HCT116 (cell line): ENCODE measurements around the gene LGMN. TPM values are rescaled to one million over a fixed set of nuclear protein-coding genes. Genes with fewer than 3 reads are reported as not detected.

ENCODE experiments used
- ATAC-seq: fragments of 200-7000 bp; cut with Tn5 transposase; 2 replicates; pipeline ENCODE4 v1.9.1; 2020; ENCODE audit warnings: mild to moderate bottlenecking, moderate library complexity
- BruUV-seq: library from RNA; stranded (reverse); fragments of 400-500 nt; replicated peaks from 2 replicates; lab custom pipeline; 2021; lab: Mats Ljungman, UMichigan
- CTCF ChIA-PET: fragments of 300-600 bp; sonication (Branson Sonifier 250); formaldehyde crosslinking; loops from one replicate; lab custom pipeline; 2021; ENCODE audit warnings: antibody characterized with exemption; lab: Charles Lee
- POLR2A ChIA-PET: fragments of 300-600, 350-600 bp; sonication (Branson Sonifier 250); formaldehyde crosslinking; loops from one replicate; lab custom pipeline; 2021; ENCODE audit warnings: antibody characterized with exemption; lab: Charles Lee
- RAD21 ChIA-PET, 2 experiments: fragments of 300-600 bp; sonication (Branson Sonifier 250); formaldehyde crosslinking; loops; one replicate each; lab custom pipeline; 2023; ENCODE audit warnings: low total read pairs in 2 of 2; ENCODE audit not compliant: uncharacterized antibody in 2 of 2, unreplicated experiment in 2 of 2, low non-redundant PET in 1 of 2; lab: Charles Lee
- DNase-seq: peaks from one replicate; pipeline ENCODE4 v3.0.0-alpha.2; 2010; ENCODE audit warnings: low read depth, low spot score
- H2AFZ ChIP-seq: fragments of 200-600 bp; shearing (Covaris generic), sonication (generic); 2 replicates; pipeline ENCODE4 v1.6.1; 2017; ENCODE audit warnings: low read depth, mixed run types, mixed read lengths, antibody characterized with exemption, low read length; ENCODE audit not compliant: poor library complexity, severe bottlenecking
- H3K27ac ChIP-seq: 2 replicates; pipeline ENCODE4 v1.5.1; 2012; ENCODE audit warnings: low read depth, low read length
- H3K27me3 ChIP-seq: fragments of 200-600 bp; sonication (generic); 2 replicates; pipeline ENCODE4 v1.6.1; 2016; ENCODE audit warnings: mixed run types, low read length, mixed read lengths; ENCODE audit not compliant: insufficient read depth
- H3K36me3 ChIP-seq, 2 experiments: fragments of 200-500 bp in 1 of 2; fragments of 200-600 bp in 1 of 2; sonication (Bioruptor generic) in 1 of 2; sonication (generic) in 1 of 2; 2 replicates each; pipeline versions ENCODE4 v1.5.1 to v1.6.1; 2014 to 2016; ENCODE audit warnings: low read length in 2 of 2, inconsistent platforms in 1 of 2, mixed read lengths in 1 of 2, mixed run types in 1 of 2; ENCODE audit not compliant: insufficient read depth in 2 of 2, control insufficient read depth in 1 of 2
- H3K4me1 ChIP-seq, 2 experiments: fragments of 200-600 bp in 1 of 2; sonication (generic) in 1 of 2; 2 replicates each; pipeline versions ENCODE4 v1.5.1 to v1.6.1; 2012 to 2017; ENCODE audit warnings: low read length in 2 of 2, inconsistent platforms in 1 of 2, mild to moderate bottlenecking in 1 of 2, mixed read lengths in 1 of 2, mixed run types in 1 of 2, moderate library complexity in 1 of 2; ENCODE audit not compliant: insufficient read depth in 2 of 2, control insufficient read depth in 1 of 2
- H3K4me2 ChIP-seq: fragments of 200-600 bp; sonication (generic); 2 replicates; pipeline ENCODE4 v1.6.1; 2017; ENCODE audit warnings: mixed run types, low read length, mixed read lengths
- H3K4me3 ChIP-seq, 2 experiments: fragments of 200-600 bp in 1 of 2; sonication (generic) in 1 of 2; replicated peaks in 1 of 2; 2 replicates each; pipeline ENCODE4 v1.5.1; 2011 to 2016; ENCODE audit warnings: low read length in 2 of 2, control low read depth in 1 of 2, low read depth in 1 of 2, mild to moderate bottlenecking in 1 of 2, mixed read lengths in 1 of 2, mixed run types in 1 of 2
- H3K79me2 ChIP-seq: fragments of 200-600 bp; sonication (generic); 2 replicates; pipeline ENCODE4 v1.6.1; 2017; ENCODE audit warnings: mild to moderate bottlenecking, mixed run types, low read length, moderate library complexity, mixed read lengths; ENCODE audit not compliant: insufficient read depth
- H3K9ac ChIP-seq: fragments of 200-600 bp; sonication (generic); 2 replicates; pipeline ENCODE4 v1.6.1; 2016; ENCODE audit warnings: low read length, mixed read lengths
- H3K9me2 ChIP-seq: fragments of 200-600 bp; sonication (generic), shearing (Covaris generic); 2 replicates; pipeline ENCODE4 v1.6.1; 2017; ENCODE audit warnings: mixed run types, mild to moderate bottlenecking, moderate library complexity; ENCODE audit not compliant: insufficient read depth
- H3K9me3 ChIP-seq, 2 experiments: fragments of 200-500 bp in 1 of 2; fragments of 200-600 bp in 1 of 2; sonication (Bioruptor generic) in 1 of 2; sonication (generic) in 1 of 2; 2 replicates each; pipeline ENCODE4 v1.6.1; 2014 to 2017; ENCODE audit warnings: low read length in 2 of 2, mixed read lengths in 2 of 2, inconsistent platforms in 1 of 2, low read depth in 1 of 2, mild to moderate bottlenecking in 1 of 2, mixed run types in 1 of 2, moderate library complexity in 1 of 2; ENCODE audit not compliant: control insufficient read depth in 1 of 2, insufficient read depth in 1 of 2
- H4K20me1 ChIP-seq: fragments of 200-600 bp; sonication (generic), shearing (Covaris generic); 2 replicates; pipeline ENCODE4 v1.6.1; 2017; ENCODE audit warnings: mixed run types, mild to moderate bottlenecking, moderate library complexity; ENCODE audit not compliant: insufficient read depth
- CEBPB ChIP-seq: IDR thresholded peaks from 2 replicates; pipeline ENCODE4 v1.6.1; 2012; ENCODE audit warnings: low read depth
- CTCF ChIP-seq, 3 experiments: fragments of 200-600 bp in 1 of 3; sonication (generic) in 1 of 3; IDR thresholded peaks in 2 of 3; conservative IDR thresholded peaks in 1 of 3; 2 replicates each; pipeline ENCODE4 v1.5.1; 2012 to 2017; ENCODE audit warnings: low read depth in 2 of 3, low read length in 2 of 3, antibody characterized with exemption in 1 of 3, borderline replicate concordance in 1 of 3, control low read depth in 1 of 3, mild to moderate bottlenecking in 1 of 3, mixed read lengths in 1 of 3, mixed run types in 1 of 3, moderate library complexity in 1 of 3; ENCODE audit not compliant: insufficient read depth in 1 of 3
- EGR1 ChIP-seq: IDR thresholded peaks from 2 replicates; pipeline ENCODE4 v1.6.1; 2012; ENCODE audit warnings: low read depth
- FOSL1 ChIP-seq: IDR thresholded peaks from 2 replicates; pipeline ENCODE4 v1.6.1; 2012; ENCODE audit warnings: low read depth
- REST ChIP-seq: IDR thresholded peaks from 2 replicates; pipeline ENCODE4 v1.6.1; 2012; ENCODE audit warnings: low read depth
- TCF7L2 ChIP-seq: IDR thresholded peaks from 2 replicates; pipeline ENCODE4 v1.7.0; 2011; ENCODE audit warnings: borderline replicate concordance, inconsistent platforms; ENCODE audit not compliant: insufficient read depth, insufficient read length; ENCODE audit errors: extremely low read depth
- YY1 ChIP-seq: IDR thresholded peaks from 2 replicates; pipeline ENCODE4 v1.6.1; 2011; ENCODE audit warnings: low read length, low read depth, moderate library complexity, mild to moderate bottlenecking; ENCODE audit not compliant: insufficient replicate concordance; ENCODE audit errors: extremely low read depth
- ZBTB33 ChIP-seq: IDR thresholded peaks from 2 replicates; pipeline ENCODE4 v1.6.1; 2011; ENCODE audit warnings: mild to moderate bottlenecking, low read length, moderate library complexity; ENCODE audit not compliant: insufficient replicate concordance; ENCODE audit errors: extremely low read depth
- ZFX ChIP-seq: fragments of 450-650 bp; IDR thresholded peaks from 2 replicates; pipeline ENCODE4 v1.6.1; 2017
- intact Hi-C: fragments of 100-400 bp; cut with micrococcal nuclease; formaldehyde crosslinking; loops from 2 replicates; pipeline ENCODE4 v1.10.0; 2022
- total RNA-seq: library from RNA; stranded (reverse); gene quantifications from one replicate; pipeline ENCODE4 v1.2.1, GENCODE V29; 2021; ENCODE audit not compliant: unreplicated experiment

The LGMN gene
- total RNA-seq, 1 experiment from 2014 or later, result 44.9 TPM

GRCh38 chr14:92666251-92666650 is 82.2 kb downstream of the LGMN start:
- no peaks in the 10 kb centered on the region for H4K20me1 ChIP-seq
- H3K27me3 ChIP-seq, result no peaks in the 10 kb centered on the region
- no peak overlapping the region for H3K9ac ChIP-seq
- TF ChIP-seq FOSL1 (no peak), YY1 (no peak), REST (no peak), CEBPB (no peak), ZFX (no peak), CTCF (IDR thresholded peaks at IDR 0.05 in 2 of 3, conservative IDR thresholded peaks at IDR 0.05 in 1 of 3; ENCODE audit: borderline replicate concordance in 1 of 3, insufficient read depth in 1 of 3, low read depth in 2 of 3, low read length in 2 of 3) (no peak), TCF7L2 (no peak), ZBTB33 (no peak), EGR1 (no peak)
- H3K4me2 ChIP-seq, result no peak overlapping the region
- no peak overlapping the region for H3K27ac ChIP-seq
- intact Hi-C loops, result no loop called here
- H2AFZ ChIP-seq, result no peak overlapping the region
- H3K36me3 ChIP-seq, result no peaks in the 10 kb centered on the region
- CTCF ChIA-PET, result no interaction called here
- H3K9me3 ChIP-seq, result no peaks in the 10 kb centered on the region
- H3K4me3 ChIP-seq, result no peak overlapping the region
- ATAC-seq, result no peak
- H3K9me2 ChIP-seq, result no peaks in the 10 kb centered on the region
- POLR2A ChIA-PET, result no interaction called here
- no peaks in the 10 kb centered on the region for H3K4me1 ChIP-seq
- H3K79me2 ChIP-seq, result no peaks in the 10 kb centered on the region
- DNase-seq, result no peak
- RAD21 ChIA-PET, result no interaction called here
- no TSS peak for BruUV-seq
